HCT116 (cell line): ENCODE results near the gene PRKN. TPM values are rescaled to one million over a fixed set of nuclear protein-coding genes. Genes with fewer than 3 reads are reported as not detected.

Source experiments
- ATAC-seq: fragments of 200-7000 bp; cut with Tn5 transposase; 2 replicates; pipeline ENCODE4 v1.9.1; 2020; ENCODE audit warnings: mild to moderate bottlenecking, moderate library complexity
- BruUV-seq: library from RNA; stranded (reverse); fragments of 400-500 nt; replicated peaks from 2 replicates; lab custom pipeline; 2021; lab: Mats Ljungman, UMichigan
- CTCF ChIA-PET: fragments of 300-600 bp; sonication (Branson Sonifier 250); formaldehyde crosslinking; loops from one replicate; lab custom pipeline; 2021; ENCODE audit warnings: antibody characterized with exemption; lab: Charles Lee
- POLR2A ChIA-PET: fragments of 300-600, 350-600 bp; sonication (Branson Sonifier 250); formaldehyde crosslinking; loops from one replicate; lab custom pipeline; 2021; ENCODE audit warnings: antibody characterized with exemption; lab: Charles Lee
- RAD21 ChIA-PET, 2 experiments: fragments of 300-600 bp; sonication (Branson Sonifier 250); formaldehyde crosslinking; loops; one replicate each; lab custom pipeline; 2023; ENCODE audit warnings: low total read pairs in 2 of 2; ENCODE audit not compliant: uncharacterized antibody in 2 of 2, unreplicated experiment in 2 of 2, low non-redundant PET in 1 of 2; lab: Charles Lee
- DNase-seq: peaks from one replicate; pipeline ENCODE4 v3.0.0-alpha.2; 2010; ENCODE audit warnings: low read depth, low spot score
- H2AFZ ChIP-seq: fragments of 200-600 bp; shearing (Covaris generic), sonication (generic); 2 replicates; pipeline ENCODE4 v1.6.1; 2017; ENCODE audit warnings: low read depth, mixed run types, mixed read lengths, antibody characterized with exemption, low read length; ENCODE audit not compliant: poor library complexity, severe bottlenecking
- H3K27ac ChIP-seq: 2 replicates; pipeline ENCODE4 v1.5.1; 2012; ENCODE audit warnings: low read depth, low read length
- H3K27me3 ChIP-seq: fragments of 200-600 bp; sonication (generic); 2 replicates; pipeline ENCODE4 v1.6.1; 2016; ENCODE audit warnings: mixed run types, low read length, mixed read lengths; ENCODE audit not compliant: insufficient read depth
- H3K36me3 ChIP-seq, 2 experiments: fragments of 200-500 bp in 1 of 2; fragments of 200-600 bp in 1 of 2; sonication (Bioruptor generic) in 1 of 2; sonication (generic) in 1 of 2; 2 replicates each; pipeline versions ENCODE4 v1.5.1 to v1.6.1; 2014 to 2016; ENCODE audit warnings: low read length in 2 of 2, inconsistent platforms in 1 of 2, mixed read lengths in 1 of 2, mixed run types in 1 of 2; ENCODE audit not compliant: insufficient read depth in 2 of 2, control insufficient read depth in 1 of 2
- H3K4me1 ChIP-seq, 2 experiments: fragments of 200-600 bp in 1 of 2; sonication (generic) in 1 of 2; 2 replicates each; pipeline versions ENCODE4 v1.5.1 to v1.6.1; 2012 to 2017; ENCODE audit warnings: low read length in 2 of 2, inconsistent platforms in 1 of 2, mild to moderate bottlenecking in 1 of 2, mixed read lengths in 1 of 2, mixed run types in 1 of 2, moderate library complexity in 1 of 2; ENCODE audit not compliant: insufficient read depth in 2 of 2, control insufficient read depth in 1 of 2
- H3K4me2 ChIP-seq: fragments of 200-600 bp; sonication (generic); 2 replicates; pipeline ENCODE4 v1.6.1; 2017; ENCODE audit warnings: mixed run types, low read length, mixed read lengths
- H3K4me3 ChIP-seq, 2 experiments: fragments of 200-600 bp in 1 of 2; sonication (generic) in 1 of 2; replicated peaks in 1 of 2; 2 replicates each; pipeline ENCODE4 v1.5.1; 2011 to 2016; ENCODE audit warnings: low read length in 2 of 2, control low read depth in 1 of 2, low read depth in 1 of 2, mild to moderate bottlenecking in 1 of 2, mixed read lengths in 1 of 2, mixed run types in 1 of 2
- H3K79me2 ChIP-seq: fragments of 200-600 bp; sonication (generic); 2 replicates; pipeline ENCODE4 v1.6.1; 2017; ENCODE audit warnings: mild to moderate bottlenecking, mixed run types, low read length, moderate library complexity, mixed read lengths; ENCODE audit not compliant: insufficient read depth
- H3K9ac ChIP-seq: fragments of 200-600 bp; sonication (generic); 2 replicates; pipeline ENCODE4 v1.6.1; 2016; ENCODE audit warnings: low read length, mixed read lengths
- H3K9me2 ChIP-seq: fragments of 200-600 bp; sonication (generic), shearing (Covaris generic); 2 replicates; pipeline ENCODE4 v1.6.1; 2017; ENCODE audit warnings: mixed run types, mild to moderate bottlenecking, moderate library complexity; ENCODE audit not compliant: insufficient read depth
- H3K9me3 ChIP-seq, 2 experiments: fragments of 200-500 bp in 1 of 2; fragments of 200-600 bp in 1 of 2; sonication (Bioruptor generic) in 1 of 2; sonication (generic) in 1 of 2; 2 replicates each; pipeline ENCODE4 v1.6.1; 2014 to 2017; ENCODE audit warnings: low read length in 2 of 2, mixed read lengths in 2 of 2, inconsistent platforms in 1 of 2, low read depth in 1 of 2, mild to moderate bottlenecking in 1 of 2, mixed run types in 1 of 2, moderate library complexity in 1 of 2; ENCODE audit not compliant: control insufficient read depth in 1 of 2, insufficient read depth in 1 of 2
- H4K20me1 ChIP-seq: fragments of 200-600 bp; sonication (generic), shearing (Covaris generic); 2 replicates; pipeline ENCODE4 v1.6.1; 2017; ENCODE audit warnings: mixed run types, mild to moderate bottlenecking, moderate library complexity; ENCODE audit not compliant: insufficient read depth
- ATF3 ChIP-seq: IDR thresholded peaks from 2 replicates; pipeline ENCODE4 v1.6.1; 2012
- CBX3 ChIP-seq: IDR thresholded peaks from 2 replicates; pipeline ENCODE4 v1.6.1; 2012; ENCODE audit warnings: low read depth
- CEBPB ChIP-seq: IDR thresholded peaks from 2 replicates; pipeline ENCODE4 v1.6.1; 2012; ENCODE audit warnings: low read depth
- CTCF ChIP-seq, 3 experiments: fragments of 200-600 bp in 1 of 3; sonication (generic) in 1 of 3; IDR thresholded peaks in 2 of 3; conservative IDR thresholded peaks in 1 of 3; 2 replicates each; pipeline ENCODE4 v1.5.1; 2012 to 2017; ENCODE audit warnings: low read depth in 2 of 3, low read length in 2 of 3, antibody characterized with exemption in 1 of 3, borderline replicate concordance in 1 of 3, control low read depth in 1 of 3, mild to moderate bottlenecking in 1 of 3, mixed read lengths in 1 of 3, mixed run types in 1 of 3, moderate library complexity in 1 of 3; ENCODE audit not compliant: insufficient read depth in 1 of 3
- EGR1 ChIP-seq: IDR thresholded peaks from 2 replicates; pipeline ENCODE4 v1.6.1; 2012; ENCODE audit warnings: low read depth
- ELF1 ChIP-seq: IDR thresholded peaks from 2 replicates; pipeline ENCODE4 v1.6.1; 2012; ENCODE audit warnings: low read depth, borderline replicate concordance
- EZH2phosphoT487 ChIP-seq: fragments of 200-600 bp; IDR thresholded peaks from 2 replicates; pipeline ENCODE4 v1.6.1; 2018; ENCODE audit warnings: antibody characterized with exemption, borderline replicate concordance
- FOSL1 ChIP-seq: IDR thresholded peaks from 2 replicates; pipeline ENCODE4 v1.6.1; 2012; ENCODE audit warnings: low read depth
- JUND ChIP-seq: IDR thresholded peaks from 2 replicates; pipeline ENCODE4 v1.6.1; 2012
- MAX ChIP-seq: IDR thresholded peaks from 2 replicates; pipeline ENCODE4 v1.6.1; 2012
- REST ChIP-seq: IDR thresholded peaks from 2 replicates; pipeline ENCODE4 v1.6.1; 2012; ENCODE audit warnings: low read depth
- SIN3A ChIP-seq: IDR thresholded peaks from 2 replicates; pipeline ENCODE4 v1.6.1; 2012; ENCODE audit warnings: low read depth
- SP1 ChIP-seq: IDR thresholded peaks from 2 replicates; pipeline ENCODE4 v1.6.1; 2012; ENCODE audit warnings: low read depth
- SRF ChIP-seq: IDR thresholded peaks from 2 replicates; pipeline ENCODE4 v1.6.1; 2012; ENCODE audit warnings: low read depth
- TCF7L2 ChIP-seq: IDR thresholded peaks from 2 replicates; pipeline ENCODE4 v1.7.0; 2011; ENCODE audit warnings: borderline replicate concordance, inconsistent platforms; ENCODE audit not compliant: insufficient read depth, insufficient read length; ENCODE audit errors: extremely low read depth
- YY1 ChIP-seq: IDR thresholded peaks from 2 replicates; pipeline ENCODE4 v1.6.1; 2011; ENCODE audit warnings: low read length, low read depth, moderate library complexity, mild to moderate bottlenecking; ENCODE audit not compliant: insufficient replicate concordance; ENCODE audit errors: extremely low read depth
- ZBTB33 ChIP-seq: IDR thresholded peaks from 2 replicates; pipeline ENCODE4 v1.6.1; 2011; ENCODE audit warnings: mild to moderate bottlenecking, low read length, moderate library complexity; ENCODE audit not compliant: insufficient replicate concordance; ENCODE audit errors: extremely low read depth
- ZNF274 ChIP-seq: fragments of 200-500 bp; sonication (Bioruptor generic); IDR thresholded peaks from 2 replicates; pipeline ENCODE4 v1.6.1; 2014; ENCODE audit warnings: mild to moderate bottlenecking, low read depth, low read length, inconsistent platforms
- intact Hi-C: fragments of 100-400 bp; cut with micrococcal nuclease; formaldehyde crosslinking; loops from 2 replicates; pipeline ENCODE4 v1.10.0; 2022
- total RNA-seq: library from RNA; stranded (reverse); gene quantifications from one replicate; pipeline ENCODE4 v1.2.1, GENCODE V29; 2021; ENCODE audit not compliant: unreplicated experiment

PRKN gene
- total RNA-seq, 1 experiment from 2014 or later = 2.6 TPM

- CTCF ChIA-PET = no interaction called here
- ATAC-seq (no peak), DNase-seq (no peak)
- Histone ChIP-seq H4K20me1 (no peaks in the 10 kb centered on the region), H3K4me2 (no peak overlapping the region), H3K9ac (no peak overlapping the region), H3K4me1 (no peaks in the 10 kb centered on the region), H3K9me2 (no peaks in the 10 kb centered on the region), H3K36me3 (no peaks in the 10 kb centered on the region), H3K27me3 (no peaks in the 10 kb centered on the region), H2AFZ (no peak overlapping the region), H3K79me2 (no peaks in the 10 kb centered on the region), H3K9me3 (no peaks in the 10 kb centered on the region; a peak in 1 of 4 replicates), H3K4me3 (no peak overlapping the region), H3K27ac (no peak overlapping the region)
- RAD21 ChIA-PET = no interaction called here
- intact Hi-C loops = no loop called here
- TF ChIP-seq REST (no peak), SRF (no peak), CBX3 (no peak), EZH2phosphoT487 (no peak), FOSL1 (no peak), ATF3 (no peak), ZNF274 (no peak), CEBPB (no peak), SP1 (no peak), ELF1 (no peak), CTCF (IDR thresholded peaks at IDR 0.05 in 2 of 3, conservative IDR thresholded peaks at IDR 0.05 in 1 of 3; ENCODE audit: borderline replicate concordance in 1 of 3, insufficient read depth in 1 of 3, low read depth in 2 of 3, low read length in 2 of 3) (no peak), MAX (no peak), YY1 (no peak), EGR1 (no peak), ZBTB33 (no peak), TCF7L2 (no peak), JUND (no peak), SIN3A (no peak)
- no TSS peak for BruUV-seq
- POLR2A ChIA-PET = no interaction called here
Measured at GRCh38 chr6:162238675-162239074, 488.9 kb downstream of the PRKN start.
